ENCODE data around the gene CACNA1G. TPM values are rescaled to one million over a fixed set of nuclear protein-coding genes. Genes with fewer than 3 reads are reported as not detected.

Gene CACNA1G
- total RNA-seq, 3 donors from 2014 or later (not counting 1 experiment from before 2014, with no cell fraction given), result not detected

DNA sequence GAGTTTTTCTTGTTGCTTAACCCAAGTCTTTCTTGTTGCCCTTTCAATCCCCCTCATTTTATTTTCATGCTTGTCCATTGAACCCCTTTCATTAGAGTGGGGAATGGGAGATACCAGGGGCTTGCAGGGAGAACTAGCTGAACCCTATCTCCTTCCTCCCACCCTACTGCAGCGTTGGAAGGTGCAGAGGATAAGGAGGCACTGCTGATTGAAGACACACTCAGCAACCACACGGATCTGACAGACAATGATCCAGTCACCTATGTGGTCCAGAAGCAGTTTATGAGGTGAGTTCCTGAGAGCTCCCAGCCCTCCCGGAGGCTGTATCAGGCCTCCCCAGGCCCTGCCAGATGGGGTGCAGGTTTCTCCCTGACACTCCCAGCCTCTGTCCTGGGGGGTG, 114.7 kb downstream of the CACNA1G start:
- intact Hi-C loops (cut with micrococcal nuclease), result no loop called here
- H3K36me3 Mint-ChIP-seq, result no peaks in the 10 kb centered on the region
- 82% methylated on average over 3 of the region's 3 CpGs for WGBS (ENCODE audit: insufficient coverage)
- H3K36me3 ChIP-seq (ENCODE audit: control insufficient read depth, insufficient read depth, low read length), result no peaks in the 10 kb centered on the region
- H3K4me3 Mint-ChIP-seq, result no peak overlapping the region
- H3K4me1 ChIP-seq (ENCODE audit: control insufficient read depth, insufficient read depth, low read length), result no peaks in the 10 kb centered on the region
- no peak for TF ChIP-seq CTCF (IDR thresholded peaks at IDR 0.05)
- no peaks in the 10 kb centered on the region for H3K9me3 ChIP-seq (ENCODE audit: control insufficient read depth, insufficient read depth, low read length)
- H3K4me3 ChIP-seq (ENCODE audit: low read length), result no peak overlapping the region
- ATAC-seq (no peak), DNase-seq (no peak)
- peaks cover 0 to 7% of the 10 kb centered on the region in 2 donors for H3K27me3 Mint-ChIP-seq (ENCODE audit: low read depth in 2 of 2)
- no peak overlapping the region for H3K27ac ChIP-seq (ENCODE audit: low read length)
- H3K9me3 Mint-ChIP-seq, result no peaks in the 10 kb centered on the region
- H3K27ac Mint-ChIP-seq, result no peak overlapping the region
- H3K4me1 Mint-ChIP-seq, result no peaks in the 10 kb centered on the region
- H3K27me3 ChIP-seq (ENCODE audit: control insufficient read depth, insufficient read depth, low read length), result no peaks in the 10 kb centered on the region

- Histone ChIP-seq H3K4me1 (ENCODE audit: control insufficient read depth, insufficient read depth, low read length) (no peaks in the 10 kb centered on the region), H3K4me3 (ENCODE audit: low read length) (no peak overlapping the region), H3K27me3 (ENCODE audit: control insufficient read depth, insufficient read depth, low read length) (no peaks in the 10 kb centered on the region), H3K36me3 (ENCODE audit: control insufficient read depth, insufficient read depth, low read length) (no peaks in the 10 kb centered on the region), H3K9me3 (ENCODE audit: control insufficient read depth, insufficient read depth, low read length) (no peaks in the 10 kb centered on the region), H3K27ac (ENCODE audit: low read length) (no peak overlapping the region)
- no peak for DNase-seq
- Mint-ChIP-seq H3K9me3 (no peaks in the 10 kb centered on the region), H3K27ac (no peak overlapping the region), H3K4me3 (no peak overlapping the region), H3K36me3 (no peaks in the 10 kb centered on the region), H3K27me3 (ENCODE audit: low read depth in 2 of 2) (peaks cover 0 to 10% of the 10 kb centered on the region in 2 donors), H3K4me1 (no peaks in the 10 kb centered on the region)
- 90% methylated on average over 7 of the region's 7 CpGs for WGBS (ENCODE audit: insufficient coverage)
- no peak for ATAC-seq
- intact Hi-C loops (cut with micrococcal nuclease), result no loop called here
- TF ChIP-seq CTCF (IDR thresholded peaks at IDR 0.05), result no peak
Measured at GRCh38 chr17:50675627-50676026, 115.1 kb downstream of the CACNA1G start.

DNA sequence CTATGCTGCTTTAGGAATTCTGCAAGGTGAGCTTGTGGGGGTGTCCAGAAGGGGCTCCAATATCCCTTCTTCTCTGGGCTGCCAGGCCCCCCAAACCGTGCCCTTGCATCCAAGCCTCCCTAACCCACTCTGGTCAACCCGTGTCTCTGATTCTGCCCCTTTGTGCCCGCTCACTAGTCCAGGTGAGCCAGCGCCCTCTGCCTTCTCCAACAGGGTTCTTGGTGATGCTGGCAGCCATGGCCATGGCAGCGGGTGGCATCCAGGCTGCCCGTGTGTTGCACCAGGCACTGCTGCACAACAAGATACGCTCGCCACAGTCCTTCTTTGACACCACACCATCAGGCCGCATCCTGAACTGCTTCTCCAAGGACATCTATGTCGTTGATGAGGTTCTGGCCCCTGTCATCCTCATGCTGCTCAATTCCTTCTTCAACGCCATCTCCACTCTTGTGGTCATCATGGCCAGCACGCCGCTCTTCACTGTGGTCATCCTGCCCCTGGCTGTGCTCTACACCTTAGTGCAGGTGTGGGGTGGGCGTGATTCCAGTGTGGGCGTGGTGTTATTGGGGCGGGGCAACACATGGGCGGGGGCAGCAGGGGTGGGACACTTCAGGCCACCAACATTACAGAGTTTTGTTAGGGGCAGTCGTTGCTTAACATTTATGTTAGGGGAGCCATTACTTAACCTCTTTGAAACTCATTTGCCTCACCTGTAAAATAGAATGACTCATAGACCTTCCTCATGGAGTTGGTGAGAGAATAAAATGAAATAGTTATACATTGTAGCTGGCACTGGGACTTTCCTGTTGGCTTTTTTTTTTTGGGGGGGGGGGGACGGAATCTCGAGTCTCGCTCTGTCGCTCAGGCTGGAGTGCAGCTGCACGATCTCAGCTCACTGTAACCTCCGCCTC, 115.8 kb downstream of the CACNA1G start:
- Histone ChIP-seq H3K36me3 (ENCODE audit: control insufficient read depth, insufficient read depth, low read length) (no peaks in the 10 kb centered on the region), H3K27me3 (ENCODE audit: control insufficient read depth, insufficient read depth, low read length) (no peaks in the 10 kb centered on the region), H3K27ac (ENCODE audit: low read length) (no peak overlapping the region), H3K9me3 (ENCODE audit: control insufficient read depth, insufficient read depth, low read length) (no peaks in the 10 kb centered on the region), H3K4me3 (ENCODE audit: low read length) (no peak overlapping the region), H3K4me1 (ENCODE audit: control insufficient read depth, insufficient read depth, low read length) (no peaks in the 10 kb centered on the region)
- Mint-ChIP-seq H3K27ac (no peak overlapping the region), H3K4me1 (peaks cover 0 to 4% of the 10 kb centered on the region in 2 donors), H3K27me3 (ENCODE audit: low read depth in 2 of 2) (peaks cover 5 to 14% of the 10 kb centered on the region in 2 donors), H3K9me3 (no peaks in the 10 kb centered on the region), H3K36me3 (no peaks in the 10 kb centered on the region), H3K4me3 (no peak overlapping the region)
- 89% methylated on average over 23 of the region's 24 CpGs for WGBS (ENCODE audit: insufficient coverage)
- DNase-seq (no peak), ATAC-seq (no peak)
- intact Hi-C loops (cut with micrococcal nuclease), result no loop called here
- TF ChIP-seq CTCF (IDR thresholded peaks at IDR 0.05), result no peak

Other genes starting within 250 kb of the CACNA1G start
- gene XYLT2, start 214.6 kb upstream of the CACNA1G start, total RNA-seq, result 10 to 100 TPM; 16.3 to 25.4 (median 18.6) TPM
- 10 to 100 TPM; 16.4 to 36.6 (median 31.3) TPM for gene MRPL27, start 187.5 kb upstream of the CACNA1G start, total RNA-seq
- gene EME1, start 187.5 kb upstream of the CACNA1G start, total RNA-seq, result 1 to 10 TPM; 2.4 to 3.2 (median 2.9) TPM
- gene LRRC59, start 163.2 kb upstream of the CACNA1G start, total RNA-seq, result 10 to 100 TPM; 55.6 to 62.7 (median 56.0) TPM
- 10 to 100 TPM; 24.2 to 40.6 (median 25.8) TPM for gene ACSF2, start 134.5 kb upstream of the CACNA1G start, total RNA-seq
- gene CHAD, start 91.8 kb upstream of the CACNA1G start, total RNA-seq, result under 1 TPM in 1 of 3 donors, not detected in 2; 0.60 TPM
- gene RSAD1, start 81.9 kb upstream of the CACNA1G start, total RNA-seq, result 10 to 100 TPM; 49.0 to 71.3 (median 56.5) TPM
- 1 to 10 TPM in 1 of 3 donors, under 1 TPM in 2; 0.26 to 4.9 (median 0.70) TPM for gene MYCBPAP, start 52.3 kb upstream of the CACNA1G start, total RNA-seq
- gene EPN3, start 28.0 kb upstream of the CACNA1G start, total RNA-seq, result not detected
- 10 to 100 TPM; 30.7 to 45.5 (median 32.5) TPM for gene SPATA20, start 13.5 kb upstream of the CACNA1G start, total RNA-seq
- 10 to 100 TPM in 1 of 3 donors, 1 to 10 TPM in 2; 1.6 to 13.2 (median 5.9) TPM for gene ABCC3, start 74.2 kb downstream of the CACNA1G start, total RNA-seq
- gene ANKRD40, start 147.2 kb downstream of the CACNA1G start, total RNA-seq, result 10 to 100 TPM; 22.1 to 32.0 (median 30.8) TPM
- 100 to 1,000 TPM; 152 to 213 (median 196) TPM for gene LUC7L3, start 158.9 kb downstream of the CACNA1G start, total RNA-seq
- not detected for gene ANKRD40CL, start 206.8 kb downstream of the CACNA1G start, total RNA-seq